Endothelial cell of umbilical vein (primary cell): ENCODE measurements around the gene TMEM217. TPM values are rescaled to one million over a fixed set of nuclear protein-coding genes. Genes with fewer than 3 reads are reported as not detected.

Experiments
- BruUV-seq: library from RNA; stranded (reverse); fragments of 400-500 nt; replicated peaks from 2 replicates; lab custom pipeline; 2021; lab: Mats Ljungman, UMichigan
- CTCF ChIA-PET: fragments of 300-600, 350-600 bp; sonication (Branson Sonifier 250); formaldehyde crosslinking; loops from one replicate; lab custom pipeline; 2021; ENCODE audit warnings: antibody characterized with exemption, inconsistent platforms; lab: Charles Lee
- POLR2A ChIA-PET: fragments of 300-600, 350-600 bp; sonication (Branson Sonifier 250); formaldehyde crosslinking; loops from one replicate; lab custom pipeline; 2021; ENCODE audit warnings: antibody characterized with exemption, inconsistent platforms; lab: Charles Lee
- DNase-seq: peaks from one replicate; pipeline ENCODE4 v3.0.0-alpha.2; 2011; ENCODE audit warnings: low read depth, low spot score
- FAIRE-seq: peaks from 2 replicates; lab custom pipeline; 2011; peaks lifted over from hg19 to GRCh38; lab: Jason Lieb, UNC
- H2AFZ ChIP-seq: 2 replicates; pipeline ENCODE4 v1.6.0; 2012; ENCODE audit warnings: low read depth, low read length, control low read depth, inconsistent platforms
- H3K27ac ChIP-seq: 2 replicates; pipeline ENCODE4 v1.5.1; 2011; ENCODE audit warnings: low read depth, mild to moderate bottlenecking, control low read depth, low read length, moderate library complexity; ENCODE audit not compliant: insufficient read depth
- H3K27me3 ChIP-seq, 2 experiments: 2 replicates each; pipeline versions ENCODE4 v1.6.0 to v1.6.1; 2011; ENCODE audit warnings: low read length in 2 of 2, mixed read lengths in 1 of 2; ENCODE audit not compliant: control insufficient read depth in 2 of 2, insufficient read depth in 2 of 2
- H3K36me3 ChIP-seq, 2 experiments: 2 replicates in 1 of 2; 3 replicates in 1 of 2; pipeline ENCODE4 v1.5.1; 2011; ENCODE audit warnings: low read length in 2 of 2, mild to moderate bottlenecking in 1 of 2, moderate library complexity in 1 of 2; ENCODE audit not compliant: control insufficient read depth in 2 of 2, insufficient read depth in 2 of 2; ENCODE audit errors: extremely low read depth in 1 of 2
- H3K4me1 ChIP-seq: 3 replicates; pipeline ENCODE4 v1.5.1; 2011; ENCODE audit warnings: mild to moderate bottlenecking, low read length; ENCODE audit not compliant: control insufficient read depth, insufficient read depth; ENCODE audit errors: extremely low read depth
- H3K4me2 ChIP-seq: 2 replicates; pipeline ENCODE4 v1.6.1; 2011; ENCODE audit warnings: low read length, control low read depth, mixed read lengths; ENCODE audit not compliant: insufficient read depth
- H3K4me3 ChIP-seq, 3 experiments: fragments of 200-600 bp in 1 of 3; sonication (generic), shearing (Covaris generic) in 1 of 3; replicated peaks in 1 of 3; 2 replicates each; pipeline ENCODE4 v1.5.1; 2011 to 2016; ENCODE audit warnings: control low read depth in 3 of 3, low read length in 3 of 3, mild to moderate bottlenecking in 2 of 3, inconsistent platforms in 1 of 3, low read depth in 1 of 3, moderate library complexity in 1 of 3; ENCODE audit not compliant: insufficient read depth in 1 of 3
- H3K79me2 ChIP-seq: 2 replicates; pipeline ENCODE4 v1.6.0; 2012; ENCODE audit warnings: low read length, inconsistent platforms; ENCODE audit not compliant: control insufficient read depth, insufficient read depth
- H3K9ac ChIP-seq: replicated peaks from 2 replicates; pipeline ENCODE3; 2011; ENCODE audit warnings: low read length, control low read depth; ENCODE audit not compliant: insufficient read depth; ENCODE audit errors: extremely low read depth
- H3K9me1 ChIP-seq: replicated peaks from 3 replicates; pipeline ENCODE4 v1.6.0; 2011; ENCODE audit warnings: mild to moderate bottlenecking, low read length; ENCODE audit not compliant: control insufficient read depth, insufficient read depth; ENCODE audit errors: extremely low read depth
- H3K9me3 ChIP-seq: replicated peaks from 2 replicates; pipeline ENCODE4 v1.5.1; 2012; ENCODE audit warnings: low read length, inconsistent platforms; ENCODE audit not compliant: control insufficient read depth, insufficient read depth
- H4K20me1 ChIP-seq: replicated peaks from 2 replicates; pipeline ENCODE3; 2011; ENCODE audit warnings: mild to moderate bottlenecking, low read length; ENCODE audit not compliant: control insufficient read depth, insufficient read depth; ENCODE audit errors: extremely low read depth
- EZH2 ChIP-seq: IDR thresholded peaks from 2 replicates; pipeline ENCODE4 v1.6.1; 2012; ENCODE audit warnings: borderline replicate concordance, low read depth, mild to moderate bottlenecking, moderate library complexity, low read length, inconsistent platforms; ENCODE audit not compliant: severe bottlenecking
- FOS ChIP-seq: IDR thresholded peaks from 2 replicates; pipeline ENCODE4 v1.6.1; 2011; ENCODE audit warnings: mild to moderate bottlenecking, low read length, moderate library complexity, borderline replicate concordance; ENCODE audit not compliant: insufficient read depth
- GATA2 ChIP-seq: IDR thresholded peaks from 2 replicates; pipeline ENCODE4 v1.7.0; 2011; ENCODE audit warnings: low read depth, mild to moderate bottlenecking, moderate library complexity, mixed read lengths, low read length; ENCODE audit not compliant: insufficient read length, insufficient read depth
- JUN ChIP-seq: IDR thresholded peaks from 2 replicates; pipeline ENCODE4 v1.6.1; 2011; ENCODE audit warnings: borderline replicate concordance, low read depth; ENCODE audit not compliant: insufficient read length, insufficient read depth
- MAX ChIP-seq: IDR thresholded peaks from 2 replicates; pipeline ENCODE4 v1.6.1; 2011; ENCODE audit not compliant: insufficient read depth, insufficient read length
- POLR2AphosphoS5 ChIP-seq: IDR thresholded peaks from 2 replicates; pipeline ENCODE4 v1.6.1; 2012; ENCODE audit warnings: low read depth, mild to moderate bottlenecking, control low read depth, low read length, moderate library complexity; ENCODE audit not compliant: insufficient read depth
- dilution Hi-C: fragments of 300-500 bp; cut with MboI; formaldehyde crosslinking; loops from one replicate; pipeline ENCODE4 v1.15.0; 2019; ENCODE audit warnings: low sequenced_read_pairs; ENCODE audit not compliant: extremely low pct_ligation_motif_present
- intact Hi-C: fragments of 100-400 bp; cut with micrococcal nuclease; formaldehyde crosslinking; loops from one replicate; pipeline ENCODE4 v1.10.0; 2022
- polyA plus RNA-seq, 4 experiments: library from polyadenylated mRNA; depleted of rRNA in 3 of 4; stranded (reverse) in 3 of 4; unstranded in 1 of 4; fragments of >200 nt; gene quantifications; 2 replicates each; pipeline versions ENCODE4 v1.2.1 to v1.2.3, GENCODE V29; 2011 to 2012; ENCODE audit warnings: missing spikeins in 1 of 4
- total RNA-seq: library from RNA; stranded (reverse); gene quantifications from 2 replicates; pipeline ENCODE4 v1.2.3, GENCODE V29; 2021
- TF ChIP-seq, protein P1 (sequence below), 2 donors: IDR thresholded peaks; 1 replicate in 1 of 2; 2 replicates in 1 of 2; pipeline ENCODE4 v1.5.1; 2011; ENCODE audit warnings: low read length in 2 of 2, mild to moderate bottlenecking in 2 of 2, moderate library complexity in 2 of 2, control low read depth in 1 of 2, inconsistent platforms in 1 of 2, low read depth in 1 of 2; ENCODE audit not compliant: insufficient read depth in 1 of 2; ENCODE audit errors: extremely low read depth in 1 of 2

TMEM217 gene
- total and polyA plus RNA-seq, 2 donors (not counting 3 experiments of a cell fraction or from before 2014, with no cell fraction given) = 6.8 to 15.8 TPM

- CTCF ChIA-PET = interaction anchor here (0.7 to 1.4 kb wide), 2 partner anchors 11 to 63 kb away, joined by 3 to 4 read pairs; no protein-coding TSS in a partner anchor
- H3K79me2 ChIP-seq = peaks cover 18% of the 10 kb centered on the region
Measured at GRCh38 chr6:37272834-37273566, 15.1 kb upstream of the TMEM217 start.

More at GRCh38 chr6:37272834-37273566, 15.1 kb upstream of the TMEM217 start:
- Histone ChIP-seq H3K4me3 (no peak overlapping the region), H3K27me3 (no peaks in the 10 kb centered on the region), H3K9me3 (no peaks in the 10 kb centered on the region), H2AFZ (no peak overlapping the region), H3K9me1 (no peaks in the 10 kb centered on the region), H3K4me1 (no peaks in the 10 kb centered on the region), H3K27ac (no peak overlapping the region), H3K4me2 (no peak overlapping the region), H3K36me3 (peaks cover 2% of the 10 kb centered on the region in 2 experiments), H4K20me1 (peaks cover 2% of the 10 kb centered on the region), H3K9ac (no peak overlapping the region)
- POLR2A ChIA-PET = no interaction called here
- TF ChIP-seq GATA2 (no peak), MAX (no peak), POLR2AphosphoS5 (no peak), EZH2 (no peak), FOS (no peak), JUN (no peak)
- TF ChIP-seq, protein P1, sequence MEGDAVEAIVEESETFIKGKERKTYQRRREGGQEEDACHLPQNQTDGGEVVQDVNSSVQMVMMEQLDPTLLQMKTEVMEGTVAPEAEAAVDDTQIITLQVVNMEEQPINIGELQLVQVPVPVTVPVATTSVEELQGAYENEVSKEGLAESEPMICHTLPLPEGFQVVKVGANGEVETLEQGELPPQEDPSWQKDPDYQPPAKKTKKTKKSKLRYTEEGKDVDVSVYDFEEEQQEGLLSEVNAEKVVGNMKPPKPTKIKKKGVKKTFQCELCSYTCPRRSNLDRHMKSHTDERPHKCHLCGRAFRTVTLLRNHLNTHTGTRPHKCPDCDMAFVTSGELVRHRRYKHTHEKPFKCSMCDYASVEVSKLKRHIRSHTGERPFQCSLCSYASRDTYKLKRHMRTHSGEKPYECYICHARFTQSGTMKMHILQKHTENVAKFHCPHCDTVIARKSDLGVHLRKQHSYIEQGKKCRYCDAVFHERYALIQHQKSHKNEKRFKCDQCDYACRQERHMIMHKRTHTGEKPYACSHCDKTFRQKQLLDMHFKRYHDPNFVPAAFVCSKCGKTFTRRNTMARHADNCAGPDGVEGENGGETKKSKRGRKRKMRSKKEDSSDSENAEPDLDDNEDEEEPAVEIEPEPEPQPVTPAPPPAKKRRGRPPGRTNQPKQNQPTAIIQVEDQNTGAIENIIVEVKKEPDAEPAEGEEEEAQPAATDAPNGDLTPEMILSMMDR (IDR thresholded peaks at IDR 0.05; ENCODE audit: extremely low read depth in 1 of 2, insufficient read depth in 1 of 2, low read depth in 1 of 2, low read length in 2 of 2) = no peak
- dilution Hi-C loops = no loop called here
- no peak for FAIRE-seq
- DNase-seq = no peak
- no TSS peak for BruUV-seq
- intact Hi-C loops = no loop called here
